Activated CD4-positive, alpha-beta T cell treated with anti-CD3 and anti-CD28 coated beads, Interleukin-2, amount 10 ng/mL, durations not matched to agents 7 days and 5 days (primary cell): ENCODE data around the gene HOXC11. TPM values are rescaled to one million over a fixed set of nuclear protein-coding genes. Genes with fewer than 3 reads are reported as not detected.

ENCODE experiments used
- microRNA-seq: library from miRNA; unstranded; fragments of <30 nt; microRNA quantifications from one replicate; pipeline ENCODE4 v1.2.0, GENCODE V29; 2021; ENCODE audit warnings: borderline microRNAs expressed, borderline replicate concordance
- total RNA-seq, 2 experiments: library from RNA; stranded (reverse); gene quantifications; one replicate each; pipeline ENCODE4 v1.2.3, GENCODE V29; 2021

HOXC11 gene
- total RNA-seq, 2 experiments from 2014 or later: not detected

Small RNA genes lying within 50 kb of the gene (microRNA-seq; reads per million reads assigned to microRNA genes)
- gene MIR196A2: not detected

Other genes starting within 250 kb of the HOXC11 start
- 10 to 100 TPM; 54.6 to 56.8 TPM for gene CALCOCO1, start 245.7 kb upstream of the HOXC11 start, total RNA-seq
- not detected for gene CISTR, start 221.1 kb upstream of the HOXC11 start, total RNA-seq
- not detected for gene HOXC13, start 34.3 kb upstream of the HOXC11 start, total RNA-seq
- gene HOXC12, start 18.2 kb upstream of the HOXC11 start, total RNA-seq: not detected
- not detected for gene HOTAIR, start 1.8 kb downstream of the HOXC11 start, total RNA-seq
- gene HOXC10, start 12.0 kb downstream of the HOXC11 start, total RNA-seq: not detected
- not detected for gene HOXC9, start 27.0 kb downstream of the HOXC11 start, total RNA-seq
- gene HOXC8, start 35.9 kb downstream of the HOXC11 start, total RNA-seq: not detected
- not detected for gene HOXC6, start 55.3 kb downstream of the HOXC11 start, total RNA-seq
- gene HOXC5, start 59.9 kb downstream of the HOXC11 start, total RNA-seq: not detected
- gene HOXC4, start 80.7 kb downstream of the HOXC11 start, total RNA-seq: not detected
- 10 to 100 TPM; 24.3 to 27.8 TPM for gene SMUG1, start 215.9 kb downstream of the HOXC11 start, total RNA-seq